HG03439 (cell line): ENCODE data around the gene PROK2.

Experiments
- ATAC-seq: cut with Tn5 transposase; IDR thresholded peaks from one replicate; pipeline ENCODE4 v1.9.1; 2021; ENCODE audit warnings: mild to moderate bottlenecking, moderate library complexity; ENCODE audit not compliant: unreplicated experiment

Gene PROK2

DNA sequence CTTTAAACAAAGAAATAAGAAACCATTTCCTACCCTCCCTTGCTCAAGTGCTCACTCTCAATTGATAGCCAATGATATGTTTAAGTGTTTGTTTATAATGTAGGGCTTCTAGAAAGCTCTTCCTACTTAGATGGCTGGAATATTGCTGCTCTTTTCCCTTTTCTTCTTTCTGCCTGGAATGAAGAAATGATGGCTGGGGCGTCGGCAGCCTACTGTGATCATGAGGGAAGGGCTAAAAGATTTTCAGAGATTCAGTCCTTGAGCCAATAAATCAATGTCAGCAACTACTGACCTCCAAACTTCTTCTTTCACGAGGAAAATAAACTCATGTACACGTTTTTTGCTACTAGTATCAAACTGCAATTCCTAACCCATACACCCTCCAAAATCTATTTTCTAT lies 33.3 kb downstream of the PROK2 start:
- no peak for ATAC-seq

DNA sequence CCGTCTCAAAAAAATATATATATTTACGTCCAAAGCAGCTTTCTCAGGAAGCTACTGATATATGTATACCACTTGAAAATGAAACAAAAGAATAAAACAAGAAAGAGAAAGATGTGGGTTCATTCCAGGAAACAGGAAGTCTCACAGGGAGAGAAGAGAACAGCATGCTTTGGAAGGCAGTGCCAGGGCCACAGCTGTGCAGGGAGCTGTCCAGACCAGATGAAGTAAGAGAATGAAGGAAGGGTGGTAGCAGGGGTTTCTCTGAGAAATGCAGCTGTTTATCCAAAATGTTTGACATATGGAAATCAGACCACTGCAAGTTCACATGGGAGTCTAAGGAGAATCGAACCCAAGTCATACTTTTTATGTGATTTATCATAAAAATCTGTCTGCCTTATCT lies 40.2 kb downstream of the PROK2 start:
- no peak for ATAC-seq

DNA sequence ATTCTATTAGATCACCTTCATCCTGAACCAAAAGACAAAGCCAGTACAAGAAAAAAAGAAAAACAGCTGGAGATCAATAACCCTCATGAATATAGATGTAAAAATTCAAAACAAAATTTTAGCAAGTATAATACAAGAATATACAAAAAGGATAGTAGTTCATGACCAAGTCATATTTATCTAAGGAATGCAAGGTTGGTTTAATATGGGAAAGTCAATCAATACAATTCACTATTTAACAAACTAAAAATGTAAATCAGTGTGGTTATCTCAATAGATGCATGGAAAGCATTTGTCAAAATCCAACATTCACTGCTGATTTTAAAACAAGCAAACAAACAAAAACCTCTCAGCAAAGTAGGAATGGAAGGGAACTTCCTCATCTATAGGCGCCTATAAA lies 42.3 kb downstream of the PROK2 start:
- ATAC-seq = no peak

DNA sequence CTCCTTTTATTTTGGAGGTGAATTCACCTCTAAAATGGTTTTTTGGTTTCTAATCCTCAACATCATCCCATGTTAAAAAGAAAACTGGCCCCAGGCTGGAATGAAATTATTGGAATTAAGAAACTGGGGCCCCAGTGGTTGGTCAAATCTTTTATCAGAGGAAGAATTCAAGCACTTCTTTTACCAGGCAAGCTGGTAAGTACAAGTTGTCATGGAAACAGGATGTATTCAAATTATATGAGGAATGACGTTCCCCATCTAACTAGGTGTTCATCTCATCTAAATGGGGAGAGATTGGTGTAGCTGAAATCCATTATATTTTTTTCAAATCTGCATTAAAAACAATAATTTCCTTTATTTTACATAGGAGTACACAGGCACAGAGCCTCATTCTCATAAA lies 50.1 kb downstream of the PROK2 start:
- no peak for ATAC-seq

DNA sequence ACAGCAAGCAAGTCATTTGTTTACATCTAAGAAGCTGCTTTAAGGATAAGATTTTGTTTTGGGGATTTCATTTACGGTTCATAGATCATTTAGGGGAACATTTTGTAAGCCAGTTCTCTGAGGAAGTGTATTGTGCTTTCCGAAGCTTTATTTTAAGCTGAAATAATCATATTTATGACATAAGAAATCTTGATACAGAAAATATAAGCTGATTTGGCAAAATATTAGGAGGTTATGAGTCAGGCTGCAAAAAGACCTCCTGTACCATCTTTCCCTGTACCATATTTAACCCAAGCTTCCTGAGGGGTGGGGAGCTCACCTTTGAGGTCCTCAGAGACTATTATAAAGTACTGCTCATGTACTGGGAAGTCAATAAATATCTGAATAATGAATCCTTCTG lies 51.6 kb downstream of the PROK2 start:
- ATAC-seq = no peak

DNA sequence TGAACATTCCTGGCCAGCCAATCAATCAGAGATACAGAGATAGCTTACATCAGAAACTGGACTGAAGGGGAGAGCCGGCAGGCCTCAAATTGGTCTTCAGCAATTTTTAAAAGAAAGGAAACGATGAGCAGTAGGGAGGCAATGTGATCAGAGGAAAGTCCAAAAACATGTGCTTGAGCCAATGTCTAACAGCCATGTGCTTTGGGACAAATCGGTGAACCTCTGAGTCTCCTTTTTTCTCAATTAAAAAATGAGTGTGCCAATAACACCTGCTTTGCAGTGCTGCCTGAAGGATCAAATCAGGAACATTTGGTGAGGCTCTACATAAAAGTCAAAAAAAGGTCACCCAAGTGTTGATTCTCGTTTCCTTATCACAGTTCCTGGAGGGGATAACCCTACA lies 52.3 kb downstream of the PROK2 start:
- no peak for ATAC-seq

DNA sequence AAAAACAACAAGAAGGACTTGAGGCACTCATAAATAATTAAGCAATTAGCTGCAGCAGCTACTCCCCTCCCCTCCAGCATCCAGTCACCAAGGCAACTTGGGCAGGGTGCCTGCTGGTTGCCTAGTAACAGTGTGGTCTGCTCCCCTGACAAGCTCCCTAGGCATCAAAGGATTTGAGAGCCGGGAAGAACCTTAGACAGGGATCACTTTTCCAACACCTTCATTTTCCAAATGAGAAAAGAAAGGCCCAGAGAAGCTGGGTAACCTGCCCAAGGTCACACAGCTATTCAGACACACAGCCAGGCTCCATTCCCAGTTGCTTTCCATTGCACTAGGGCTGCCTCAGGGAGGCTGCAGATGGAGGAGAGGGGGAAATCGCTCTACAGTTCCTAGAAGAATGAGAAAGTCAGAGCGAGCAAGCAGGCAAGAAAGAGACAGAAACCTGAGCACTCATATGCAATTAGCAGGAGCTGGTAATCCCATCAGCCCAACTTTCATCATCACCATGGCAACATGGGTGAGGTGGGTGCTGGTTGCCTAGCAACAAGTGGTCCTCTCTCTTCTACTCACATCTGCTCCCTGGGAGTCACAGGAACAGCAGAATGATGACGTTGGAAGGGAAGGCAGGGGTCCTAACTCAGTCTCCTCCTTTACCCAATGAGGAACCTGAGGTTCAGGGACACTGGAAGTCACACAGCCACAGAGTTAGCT lies 56.2 kb downstream of the PROK2 start:
- ATAC-seq = no peak

DNA sequence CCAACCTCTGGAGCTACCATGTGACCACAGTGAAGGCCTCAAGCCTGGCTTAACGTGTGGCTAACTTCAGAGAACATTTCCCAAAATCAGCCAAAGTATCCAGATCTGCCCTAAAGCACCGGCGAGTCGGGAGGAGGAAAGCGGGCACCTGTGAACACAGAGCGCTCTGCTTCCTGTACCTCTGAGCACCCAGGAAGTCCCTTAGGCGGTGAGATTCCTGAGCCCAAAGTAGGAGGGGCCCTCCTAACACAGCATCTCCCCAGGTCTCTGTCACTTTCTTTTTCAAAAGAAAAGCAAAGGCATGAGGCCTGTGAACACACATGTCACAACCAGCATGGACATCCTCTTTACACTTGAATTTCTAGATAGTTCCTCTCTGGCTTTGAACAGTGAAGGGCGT lies 58.8 kb downstream of the PROK2 start:
- ATAC-seq = no peak

DNA sequence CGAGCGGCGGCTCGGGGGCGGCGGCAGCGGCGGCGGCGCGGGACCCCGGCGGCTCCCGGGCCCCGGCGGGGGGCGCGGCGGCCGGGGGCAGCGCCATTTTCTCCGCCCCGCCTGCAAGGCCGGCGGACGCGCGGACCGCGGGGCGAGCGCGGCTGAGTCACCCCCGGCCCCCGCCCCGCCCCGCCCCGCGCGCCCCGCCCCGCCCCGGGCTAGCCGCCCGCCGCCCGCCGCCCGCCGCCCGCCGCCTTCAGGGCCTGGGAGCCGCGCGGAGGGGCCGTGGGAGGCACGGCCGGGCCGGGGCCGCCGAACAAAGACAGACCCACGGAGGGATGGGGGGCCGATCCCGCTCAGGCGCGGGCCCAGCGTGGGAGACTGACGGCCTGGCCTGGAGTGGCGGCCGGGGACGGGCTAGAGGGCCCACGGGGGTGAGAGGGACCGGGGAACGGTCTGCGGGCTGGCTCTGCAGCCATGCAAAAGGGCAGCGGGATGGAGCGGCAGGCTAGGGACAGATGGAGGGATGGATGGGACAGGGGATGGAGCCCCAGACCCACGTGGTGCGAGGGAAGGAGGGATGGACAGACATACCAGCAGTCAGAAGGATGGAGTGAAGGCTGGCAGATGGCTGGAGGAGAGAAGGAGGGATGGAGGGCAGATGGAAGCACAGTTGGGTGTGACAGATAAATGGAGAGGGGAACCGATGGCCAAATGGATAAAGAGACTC lies 59.5 kb downstream of the PROK2 start, which contains the start of gene EIF4E3:
Gene EIF4E3 (minus strand): TSS at position 132 of the 721 bp plus-strand sequence. CDS start 35 bp downstream, at position 97.
- ATAC-seq = peak; percentile 52

DNA sequence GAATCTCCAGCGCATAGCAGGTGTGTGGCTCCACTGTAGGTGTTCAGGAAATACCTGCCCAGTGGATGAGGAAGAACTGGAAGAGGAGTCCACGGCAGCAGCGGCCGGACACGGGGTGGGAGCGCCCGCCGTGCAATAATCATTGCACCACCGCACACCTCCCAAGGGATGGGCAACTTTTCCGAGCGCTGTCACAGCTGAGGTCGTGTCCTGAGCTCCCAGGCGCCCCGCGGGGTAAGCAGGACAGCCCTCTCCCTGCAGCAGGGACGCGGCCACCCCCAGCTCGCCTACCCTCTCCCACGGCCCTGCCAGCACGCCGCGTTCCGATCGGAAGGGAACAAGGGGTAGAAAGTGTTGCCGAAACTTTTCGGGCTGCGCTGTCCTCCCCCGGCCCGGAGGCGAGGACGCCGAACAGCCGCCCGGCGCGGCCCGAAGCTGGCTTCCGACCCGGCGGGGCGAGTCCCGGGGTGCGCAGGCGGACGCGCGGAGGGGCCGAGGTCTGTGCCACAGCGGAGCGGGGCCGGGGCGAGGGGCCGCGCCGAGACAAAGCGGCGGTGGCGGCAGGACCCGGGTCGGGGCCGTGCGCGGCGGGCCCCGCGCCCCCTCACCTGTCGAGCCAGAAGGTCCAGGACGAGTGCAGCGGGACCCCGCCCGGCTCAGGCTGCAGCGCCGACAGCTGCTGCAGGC lies 60.2 kb downstream of the PROK2 start:
- ATAC-seq = peak; percentile 50

DNA sequence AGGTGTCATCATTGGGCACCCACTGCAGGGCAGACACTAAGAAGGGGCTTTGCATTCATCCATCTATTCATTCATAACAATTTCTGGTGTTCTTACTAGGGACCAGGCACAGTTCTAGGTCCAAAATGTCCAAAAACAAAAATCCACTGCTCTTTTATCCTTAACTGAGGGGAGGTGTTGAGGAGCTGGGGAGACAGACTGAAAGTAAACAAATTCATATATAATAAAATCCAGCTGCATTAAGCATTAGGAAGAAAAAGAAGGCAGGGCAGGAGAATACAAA lies 60.8 kb downstream of the PROK2 start:
- no peak for ATAC-seq

DNA sequence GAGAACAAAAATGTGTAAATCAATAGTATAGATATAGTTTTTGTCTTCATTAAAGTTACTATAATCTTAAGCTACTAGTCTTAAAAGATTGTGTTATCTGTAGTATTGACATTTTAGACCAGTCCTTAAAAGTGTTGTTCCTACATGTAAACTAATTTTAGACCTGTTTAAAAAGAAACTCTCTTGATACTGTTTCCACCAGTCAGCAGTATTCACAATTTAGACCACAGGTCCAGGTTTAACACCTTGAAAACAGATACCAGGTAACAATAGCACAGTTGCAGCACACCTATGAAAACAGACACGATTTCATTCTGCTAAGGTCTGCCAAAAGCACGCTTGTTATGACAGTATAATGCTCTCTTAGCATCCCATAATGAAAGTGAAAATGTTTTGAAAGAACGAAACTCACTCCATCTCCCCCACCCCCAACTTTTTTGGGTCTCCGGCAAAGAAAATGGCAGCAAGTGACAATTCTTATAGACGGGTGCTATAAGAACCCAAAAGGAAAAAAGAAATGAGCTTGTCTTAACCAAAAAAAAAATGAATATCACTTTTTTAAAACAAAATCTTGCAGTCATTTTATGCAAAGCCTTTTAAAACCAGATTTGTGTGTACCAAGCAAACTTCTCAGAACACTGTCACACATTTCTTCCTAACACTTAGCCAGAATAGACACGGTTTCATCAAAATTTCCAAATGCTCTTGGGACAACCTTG lies 61.3 kb downstream of the PROK2 start:
- no peak for ATAC-seq

DNA sequence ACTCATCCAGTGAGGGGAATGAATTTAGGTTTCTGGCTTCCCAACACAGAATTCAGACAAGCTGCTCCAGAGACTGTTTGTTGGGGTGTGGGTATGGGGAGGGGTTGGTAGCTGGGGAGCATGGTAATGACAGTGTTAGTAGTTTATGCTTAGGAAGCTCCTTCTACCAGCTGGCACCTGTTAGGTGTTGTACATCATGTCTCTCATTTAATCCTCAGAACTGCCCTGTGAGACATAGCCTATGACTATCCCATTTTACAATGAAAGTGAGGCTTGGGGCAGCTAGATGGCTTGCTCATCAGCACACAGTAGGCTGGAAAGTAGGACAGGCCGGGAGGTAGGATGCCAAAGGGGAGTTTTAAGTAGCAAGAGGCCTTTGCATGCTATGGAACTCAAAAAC lies 62.3 kb downstream of the PROK2 start:
- no peak for ATAC-seq
